ENCODE measurements around the gene ITGA8.
"Not testable (repeated sequence)": the region's sequence is repeated elsewhere in the genome, so short reads cannot be mapped to it uniquely, and the experiment has no call there.

Gene ITGA8

DNA sequence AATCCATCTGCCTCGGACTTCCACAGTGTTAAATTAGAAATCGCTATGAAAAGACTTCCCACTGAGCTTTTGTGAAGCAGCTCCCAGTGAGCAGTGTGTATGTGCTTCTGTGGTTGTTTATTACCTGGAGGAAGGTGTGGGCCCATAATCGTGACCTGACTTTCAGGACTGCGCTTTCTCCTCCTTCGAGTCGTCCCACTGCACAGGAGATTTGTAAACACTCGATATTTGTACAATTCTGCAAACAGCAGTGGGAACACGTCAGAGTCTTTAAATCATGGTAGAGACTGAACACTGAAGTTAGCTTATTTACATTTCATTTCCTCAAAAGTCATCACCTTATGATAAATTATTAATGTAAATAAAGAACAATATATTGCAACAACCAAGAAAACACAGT, 171.4 kb downstream of the ITGA8 start:
- DNase-seq (ENCODE audit: low spot score) = no peak

DNA sequence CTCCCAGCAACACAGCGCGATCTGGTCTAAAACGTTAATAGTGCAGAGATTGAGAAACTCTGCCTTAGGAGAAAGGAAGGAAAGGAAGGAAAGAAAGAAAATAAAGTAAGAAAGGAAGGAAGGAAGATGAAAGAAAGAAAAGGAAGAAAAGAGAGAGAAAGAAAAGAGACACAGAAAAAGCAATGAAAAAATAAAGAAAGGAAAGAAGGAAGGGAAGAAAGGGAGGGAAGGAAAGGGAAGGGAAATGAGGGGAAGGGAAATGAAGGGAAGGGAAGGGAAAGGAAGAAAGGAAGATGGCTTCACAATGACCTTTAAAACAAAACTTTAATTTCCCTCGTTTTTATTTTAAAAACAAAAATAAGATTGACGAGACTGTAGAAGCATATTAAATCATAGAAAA, 173.1 kb downstream of the ITGA8 start:
- DNase-seq (ENCODE audit: low spot score) = no peak

DNA sequence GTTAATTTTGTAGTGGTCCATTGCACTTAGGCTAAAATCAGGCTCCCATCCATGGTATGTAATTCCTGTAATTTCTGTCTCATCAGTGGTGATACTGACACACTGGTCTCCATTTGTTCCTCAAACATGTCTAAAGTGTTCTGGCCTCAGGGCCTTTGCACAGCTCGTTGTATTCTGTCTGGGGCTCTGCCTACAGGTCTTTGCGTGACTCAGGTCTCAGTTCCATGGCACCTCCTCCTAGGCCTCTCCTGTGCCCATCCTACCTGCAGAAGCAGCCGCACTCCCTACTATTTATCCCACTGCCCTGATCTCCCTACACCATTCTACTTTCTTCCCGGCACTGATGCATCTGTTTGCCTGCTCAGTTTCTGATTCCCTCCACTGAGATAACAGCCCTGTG, 173.8 kb downstream of the ITGA8 start:
- no peak for DNase-seq (ENCODE audit: low spot score)

DNA sequence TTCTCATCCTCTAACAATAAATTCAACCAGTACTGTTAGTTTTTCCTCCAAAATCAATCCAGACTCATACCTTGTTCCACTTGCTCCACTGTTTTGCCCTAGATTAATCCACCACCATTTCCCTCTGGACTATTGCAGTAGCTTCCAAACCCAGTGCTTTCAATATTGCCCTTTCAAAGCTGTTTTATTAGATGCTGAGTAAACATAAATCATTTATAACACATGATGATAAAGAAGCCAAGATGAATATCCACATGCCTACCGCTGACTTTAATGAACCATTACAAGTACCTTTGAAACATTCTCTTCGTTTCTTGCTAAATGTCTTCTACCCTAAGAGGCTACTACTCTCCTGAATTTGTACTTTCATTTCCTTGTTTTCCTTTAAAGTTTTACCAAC, 174.5 kb downstream of the ITGA8 start:
- no peak for DNase-seq (ENCODE audit: low spot score)

DNA sequence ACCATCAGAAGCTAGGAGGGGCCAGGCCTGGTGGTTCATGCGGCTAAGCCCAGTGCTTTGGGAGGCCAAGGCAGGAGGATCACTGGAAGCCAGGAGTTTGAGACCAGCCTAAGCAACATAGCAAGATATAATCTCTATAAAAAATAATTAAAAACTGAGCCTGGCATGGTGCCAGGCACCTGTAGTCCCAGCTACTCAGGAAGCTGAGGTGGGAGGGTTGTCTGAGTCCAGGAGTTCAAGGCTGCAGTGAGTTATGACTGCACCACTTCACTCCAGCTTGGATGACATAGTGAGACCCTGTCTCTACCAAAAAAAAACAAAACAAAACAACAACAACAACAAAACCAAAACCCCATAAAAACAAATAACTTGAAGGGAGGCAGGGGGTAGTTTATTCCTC, 175.7 kb downstream of the ITGA8 start:
- DNase-seq (ENCODE audit: low spot score) = no peak

DNA sequence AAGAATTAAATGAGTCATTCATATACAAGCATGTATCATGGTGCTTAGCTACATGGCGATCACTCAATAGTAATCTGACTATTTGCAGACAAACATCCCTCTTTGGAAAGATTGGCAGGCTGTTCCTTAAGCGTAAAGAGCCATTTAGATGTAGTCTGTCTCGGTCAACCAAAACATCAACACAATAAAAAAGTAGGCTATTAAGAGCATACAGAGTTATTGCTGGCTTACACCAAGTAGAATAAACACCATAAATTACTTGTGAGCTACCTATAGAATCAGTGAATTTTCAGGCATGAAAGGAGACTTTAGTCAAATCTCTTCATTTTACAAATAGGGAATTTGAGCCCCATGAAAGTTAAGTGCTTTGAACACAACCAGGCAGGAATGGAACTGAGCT, 176.9 kb downstream of the ITGA8 start:
- no peak for DNase-seq (ENCODE audit: low spot score)

DNA sequence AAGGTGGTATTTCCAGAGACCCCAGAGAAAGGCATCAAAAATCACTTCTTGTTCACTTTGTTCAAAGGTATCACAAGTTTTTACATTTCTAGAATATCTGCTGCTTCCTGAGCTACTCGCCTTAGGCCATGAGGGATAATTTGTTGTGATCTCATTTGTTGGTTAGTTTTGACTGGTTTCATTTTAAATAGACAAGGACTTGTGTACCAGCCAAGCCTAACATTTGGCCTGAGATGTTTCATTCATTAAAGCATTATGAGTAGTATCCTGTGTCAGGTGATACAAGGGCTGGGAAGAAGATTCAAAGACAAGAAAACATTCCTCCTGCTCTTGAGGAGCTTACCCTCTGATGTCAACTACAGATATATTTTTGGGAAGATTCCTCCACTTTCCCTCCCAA, 178.3 kb downstream of the ITGA8 start:
- DNase-seq (ENCODE audit: low spot score) = no peak

- DNase-seq (ENCODE audit: low spot score) = no peak
These were observed 179.0 kb downstream of the ITGA8 start for GRCh38 chr10:15540727-15541126.

DNA sequence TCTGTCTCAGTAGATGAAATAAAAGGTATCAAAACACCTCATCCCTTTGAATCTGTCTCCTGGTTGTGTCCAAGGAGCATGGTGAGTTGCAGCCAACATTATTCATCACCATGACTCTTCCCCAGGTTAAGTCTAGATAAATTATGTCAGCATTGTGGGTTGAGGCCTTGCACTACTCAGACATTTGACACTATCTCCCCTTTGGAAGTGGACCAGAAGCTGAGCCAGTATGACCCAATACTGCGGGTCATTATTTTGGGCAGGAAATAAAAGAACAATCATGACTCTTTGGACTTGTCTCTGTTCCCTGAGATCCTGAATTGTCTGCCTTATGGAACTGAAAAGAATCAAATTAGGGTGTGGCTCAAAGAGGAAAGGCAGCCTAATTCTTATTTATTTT, 180.5 kb downstream of the ITGA8 start:
- no peak for DNase-seq (ENCODE audit: low spot score)

DNA sequence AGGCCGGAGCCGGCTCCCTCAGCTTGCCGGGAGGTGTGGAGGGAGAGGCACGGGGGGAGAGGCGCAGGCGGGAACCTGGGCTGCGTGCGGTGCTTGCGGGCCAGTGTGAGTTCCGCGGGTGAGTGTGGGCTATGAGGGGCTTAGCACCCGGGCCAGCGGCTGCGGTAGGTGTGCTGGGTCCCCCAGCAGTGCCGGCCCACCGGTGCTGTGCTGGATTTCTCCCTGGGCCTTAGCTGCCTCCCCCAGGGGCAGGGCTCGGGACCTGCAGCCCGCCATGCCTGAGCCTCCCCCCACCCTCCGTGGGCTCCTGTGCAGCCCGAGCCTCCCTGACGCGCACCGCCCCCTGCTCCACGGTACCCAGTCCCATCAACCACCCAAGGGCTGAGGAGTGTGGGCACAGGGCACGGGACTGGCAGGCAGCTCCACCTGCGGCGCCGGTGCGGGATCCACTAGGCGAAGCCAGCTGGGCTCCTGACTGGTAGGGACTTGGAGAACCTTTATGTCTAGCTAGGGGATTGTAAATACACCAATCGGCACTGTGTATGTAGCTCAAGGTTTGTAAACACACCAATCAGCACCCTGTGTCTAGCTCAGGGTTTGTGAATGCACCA, 184.7 kb downstream of the ITGA8 start:
- not testable (repeated sequence) for DNase-seq (ENCODE audit: low spot score)

GRCh38 chr10:15531927-15532722, 187.6 kb downstream of the ITGA8 start:
- DNase-seq (ENCODE audit: low spot score) = no peak

DNA sequence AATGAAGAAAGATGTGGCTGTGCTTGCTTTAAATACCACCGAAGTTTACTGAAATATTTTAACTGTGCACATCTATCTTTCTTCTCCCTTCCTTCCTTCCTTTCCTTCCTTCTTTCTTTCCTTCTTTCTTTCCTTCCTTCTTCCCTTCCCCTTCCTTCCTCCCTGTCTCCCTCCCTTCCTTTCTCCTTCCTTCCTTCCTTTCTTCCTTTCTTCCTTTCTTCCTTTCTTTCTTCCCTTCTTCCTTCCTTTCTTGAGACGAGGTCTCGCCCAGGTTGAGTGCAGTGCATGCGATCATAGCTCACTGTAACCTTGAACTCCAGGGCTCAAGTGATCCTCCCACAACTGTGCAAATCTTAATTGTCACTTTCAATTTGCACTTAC, 190.9 kb downstream of the ITGA8 start:
- no peak for DNase-seq (ENCODE audit: low spot score)

DNA sequence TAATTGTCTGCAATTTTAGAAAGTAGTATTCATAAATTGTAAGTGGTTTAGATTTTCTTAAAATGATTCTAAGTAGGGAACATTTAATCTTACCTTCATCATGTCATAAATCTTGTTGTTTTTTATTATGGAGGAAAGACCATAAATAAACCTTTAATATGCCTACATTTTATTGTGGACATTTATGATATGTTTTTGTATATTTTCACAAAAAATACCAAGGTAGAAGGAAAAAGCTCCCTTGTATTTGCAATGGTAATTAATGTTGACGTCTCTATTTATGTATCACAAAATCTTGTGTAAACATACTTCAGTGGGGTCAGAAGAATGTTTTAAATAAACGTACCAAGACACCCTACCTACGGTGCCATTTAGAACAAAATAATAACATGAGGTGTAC, 193.0 kb downstream of the ITGA8 start:
- DNase-seq (ENCODE audit: low spot score) = no peak

DNA sequence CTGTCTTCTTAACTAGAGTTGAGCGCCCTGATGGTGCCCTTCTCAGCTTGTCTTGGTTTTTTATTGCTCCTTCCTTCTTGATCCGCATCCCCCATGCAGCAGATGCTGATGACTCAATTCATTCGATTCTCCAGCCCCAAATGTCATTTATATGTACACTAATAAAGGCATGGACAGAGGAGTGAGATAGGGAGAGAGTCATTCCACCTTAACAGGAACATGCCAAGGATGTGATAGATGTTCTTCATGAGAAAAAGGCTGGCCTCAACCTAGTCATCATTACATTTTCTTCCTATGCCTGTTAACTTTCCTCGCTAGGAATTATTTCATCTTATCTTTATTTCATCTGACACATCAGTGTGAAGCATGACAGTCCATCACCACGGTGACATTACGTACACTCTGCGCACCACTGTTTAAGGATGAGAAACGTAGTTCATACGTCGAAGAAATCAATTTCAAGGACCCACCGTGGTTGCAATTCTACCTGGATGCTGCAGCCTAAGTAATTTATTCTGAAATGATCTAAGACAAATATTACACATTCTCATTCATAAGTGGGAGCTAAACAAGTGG, 198.3 kb downstream of the ITGA8 start:
- DNase-seq (ENCODE audit: low spot score) = no peak

- DNase-seq (ENCODE audit: low spot score) = no peak
These were observed 201.5 kb downstream of the ITGA8 start for GRCh38 chr10:15518250-15518649.

DNA sequence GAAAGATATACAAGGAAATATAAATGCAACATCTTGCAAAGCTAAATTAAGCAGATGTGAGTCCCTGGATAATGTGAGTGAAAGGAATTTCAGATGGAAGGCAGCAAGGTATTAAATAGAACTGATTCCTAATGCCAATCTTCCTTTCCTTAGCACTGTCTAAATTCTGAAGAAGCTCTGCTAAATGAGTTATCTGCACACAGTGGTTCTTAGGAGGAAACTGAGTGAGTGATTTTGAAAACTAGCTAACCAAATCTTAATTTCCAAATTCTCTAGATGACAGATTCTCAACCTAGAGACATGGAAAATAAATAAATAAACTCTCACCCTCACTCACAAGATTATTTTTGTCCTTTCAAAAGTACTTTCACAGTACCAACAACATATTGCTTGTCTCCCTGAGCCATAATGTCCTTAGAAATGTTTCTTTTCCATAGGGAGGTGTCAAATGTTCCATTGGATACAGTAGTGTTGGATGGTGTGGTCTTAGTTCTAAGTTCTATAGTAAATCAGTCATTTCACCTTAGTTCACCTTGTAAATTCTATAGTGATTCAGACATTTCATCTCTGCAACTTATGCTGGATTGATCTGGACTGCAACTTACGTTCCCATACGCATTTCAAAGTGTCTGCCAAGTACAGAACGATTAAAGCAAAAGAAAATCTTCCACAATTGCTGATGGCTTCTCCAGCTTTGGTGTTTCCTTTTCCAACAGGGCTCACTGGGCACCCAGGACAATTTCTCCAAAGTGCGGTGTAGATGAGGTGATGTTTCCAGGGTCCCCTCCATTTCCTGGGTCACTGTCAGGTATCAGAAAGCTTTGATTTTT, 203.3 kb downstream of the ITGA8 start:
- DNase-seq (ENCODE audit: low spot score) = no peak

DNA sequence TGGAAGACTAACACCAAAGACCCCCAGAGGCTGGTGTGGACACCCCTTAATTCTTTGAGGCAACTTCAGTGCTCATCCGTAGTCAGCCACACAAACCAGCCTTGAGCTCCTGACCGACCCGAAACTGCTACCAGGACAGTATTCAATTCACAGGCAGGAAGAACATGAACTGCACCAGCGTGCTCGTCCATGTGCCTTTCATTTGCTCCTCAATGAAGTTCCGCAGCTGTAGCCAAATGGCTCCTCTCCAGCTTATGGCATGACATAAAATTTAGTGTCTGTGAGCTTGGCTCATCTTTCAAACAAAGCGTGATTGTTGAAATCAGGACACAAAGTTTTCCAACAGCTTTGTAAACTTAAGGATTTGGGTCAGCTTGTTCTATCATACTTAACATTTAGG, 204.5 kb downstream of the ITGA8 start:
- DNase-seq (ENCODE audit: low spot score) = no peak

GRCh38 chr10:15510963-15511362, 208.8 kb downstream of the ITGA8 start:
- DNase-seq (ENCODE audit: low spot score) = no peak

DNA sequence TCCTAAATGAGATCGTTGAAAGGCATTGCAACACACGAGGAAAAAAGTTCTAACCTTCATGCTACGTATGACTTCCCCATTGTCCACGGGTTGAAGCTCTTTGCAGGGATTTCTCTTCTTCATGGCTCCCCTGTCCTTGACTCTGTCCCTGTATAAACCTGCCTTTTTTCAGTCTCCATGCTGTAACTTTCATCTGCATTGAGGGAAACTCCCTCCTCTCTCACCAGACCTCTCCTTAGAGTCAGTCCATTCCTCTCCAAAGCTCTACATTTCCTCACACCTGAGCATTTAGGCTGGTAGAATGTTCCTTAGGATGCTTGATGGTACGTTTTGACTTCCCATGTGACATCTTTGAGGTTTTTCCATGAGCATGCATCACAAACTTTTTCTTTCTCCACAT, 214.4 kb downstream of the ITGA8 start:
- DNase-seq (ENCODE audit: low spot score) = no peak

GRCh38 chr10:15504101-15504840, 215.5 kb downstream of the ITGA8 start:
- no peak for DNase-seq (ENCODE audit: low spot score)

- no peak for DNase-seq (ENCODE audit: low spot score)
These were observed 224.7 kb downstream of the ITGA8 start for GRCh38 chr10:15494850-15495506.
